Calu3 (cell line): ENCODE results near the gene LOXL1. TPM values are rescaled to one million over a fixed set of nuclear protein-coding genes. Genes with fewer than 3 reads are reported as not detected.

Source experiments
- BruUV-seq: library from RNA; stranded (reverse); fragments of 400-500 nt; replicated peaks from 2 replicates; lab custom pipeline; 2021; lab: Mats Ljungman, UMichigan
- CTCF ChIA-PET: fragments of 300-600 bp; sonication (Branson Sonifier 250); formaldehyde crosslinking; loops from one replicate; lab custom pipeline; 2022; ENCODE audit warnings: antibody characterized with exemption; lab: Charles Lee
- DNase-seq: peaks from one replicate; pipeline ENCODE4 v3.0.0; 2022
- H3K27ac Mint-ChIP-seq: one replicate; pipeline ENCODE4 v1.8.0; 2022; ENCODE audit warnings: mixed read lengths; ENCODE audit not compliant: unreplicated experiment
- H3K27me3 Mint-ChIP-seq: one replicate; pipeline ENCODE4 v1.8.0; 2022; ENCODE audit warnings: mixed read lengths; ENCODE audit not compliant: unreplicated experiment
- H3K36me3 Mint-ChIP-seq: one replicate; pipeline ENCODE4 v1.8.0; 2022; ENCODE audit warnings: mild to moderate bottlenecking, moderate library complexity, mixed read lengths; ENCODE audit not compliant: insufficient read depth, unreplicated experiment
- H3K4me1 Mint-ChIP-seq: one replicate; pipeline ENCODE4 v1.8.0; 2022; ENCODE audit warnings: mild to moderate bottlenecking, low read depth, mixed read lengths; ENCODE audit not compliant: unreplicated experiment
- H3K4me3 Mint-ChIP-seq: one replicate; pipeline ENCODE4 v1.8.0; 2022; ENCODE audit warnings: mild to moderate bottlenecking, low read depth, moderate library complexity, mixed read lengths; ENCODE audit not compliant: unreplicated experiment
- H3K9me3 Mint-ChIP-seq: one replicate; pipeline ENCODE4 v1.8.0; 2022; ENCODE audit warnings: low read depth, mixed read lengths; ENCODE audit not compliant: unreplicated experiment
- CTCF ChIP-seq: fragments of 200-600 bp; IDR thresholded peaks from one replicate; pipeline ENCODE4 v1.8.0; 2022; ENCODE audit warnings: antibody characterized with exemption; ENCODE audit not compliant: unreplicated experiment
- intact Hi-C: fragments of 100-400 bp; cut with micrococcal nuclease; formaldehyde crosslinking; loops from one replicate; pipeline ENCODE4 v1.10.0; 2022; ENCODE audit not compliant: unreplicated experiment
- total RNA-seq: library from RNA; stranded (reverse); gene quantifications from 2 replicates; pipeline ENCODE4 v1.2.3, GENCODE V29; 2022

The LOXL1 gene
- total RNA-seq, 1 experiment from 2014 or later, result 2.1 TPM

GRCh38 chr15:73955861-73956742 is 29.8 kb downstream of the LOXL1 start:
- no peak for TF ChIP-seq CTCF
- H3K4me1 Mint-ChIP-seq, result peaks cover 46% of the 10 kb centered on the region
- peaks cover 16% of the 10 kb centered on the region for H3K36me3 Mint-ChIP-seq
- H3K27ac Mint-ChIP-seq, result peak overlapping the region; percentile 84
- TSS peak; percentile 93 for BruUV-seq
- H3K4me3 Mint-ChIP-seq, result peak overlapping the region; percentile 37
- intact Hi-C loops, result no loop called here
- CTCF ChIA-PET, result interaction anchor here (0.5 to 1.4 kb wide), 5 partner anchors 9 to 584 kb away, joined by 4 to 10 read pairs (median 6); no protein-coding TSS in a partner anchor
- no peaks in the 10 kb centered on the region for H3K9me3 Mint-ChIP-seq
- no peak for DNase-seq
- no peaks in the 10 kb centered on the region for H3K27me3 Mint-ChIP-seq

- intact Hi-C loops, result no loop called here
- CTCF ChIA-PET, result interaction anchor here (0.5 to 1.4 kb wide), 6 partner anchors 9 to 1228 kb away, joined by 3 to 10 read pairs (median 6); no protein-coding TSS in a partner anchor
Measured at GRCh38 chr15:73956743-73957135, 30.5 kb downstream of the LOXL1 start.

GRCh38 chr15:73957276-73957675 is 31.0 kb downstream of the LOXL1 start:
- Mint-ChIP-seq H3K36me3 (peaks cover 16% of the 10 kb centered on the region), H3K4me3 (peak overlapping the region; percentile 37), H3K9me3 (no peaks in the 10 kb centered on the region), H3K27ac (peak overlapping the region; percentile 84), H3K27me3 (no peaks in the 10 kb centered on the region), H3K4me1 (peaks cover 41% of the 10 kb centered on the region)
- CTCF ChIA-PET, result interaction anchor here (0.6 to 1.4 kb wide), 3 partner anchors 8 to 1229 kb away, joined by 3 to 6 read pairs (median 3); no protein-coding TSS in a partner anchor
- DNase-seq, result peak; percentile 59
- TF ChIP-seq CTCF, result no peak
- intact Hi-C loops, result no loop called here
- TSS peak; percentile 80 for BruUV-seq

More at GRCh38 chr15:73956743-73957135, 30.5 kb downstream of the LOXL1 start:
- TF ChIP-seq CTCF, result no peak
- Mint-ChIP-seq H3K27me3 (no peaks in the 10 kb centered on the region), H3K4me3 (peak overlapping the region; percentile 37), H3K4me1 (peaks cover 41% of the 10 kb centered on the region), H3K9me3 (no peaks in the 10 kb centered on the region), H3K36me3 (peaks cover 16% of the 10 kb centered on the region), H3K27ac (peak overlapping the region; percentile 84)
- peak; percentile 93 for DNase-seq
- no TSS peak for BruUV-seq

GRCh38 chr15:73957785-73958184 is 31.5 kb downstream of the LOXL1 start:
- intact Hi-C loops, result no loop called here
- peak overlapping the region; percentile 84 for H3K27ac Mint-ChIP-seq
- no peak for TF ChIP-seq CTCF
- peaks cover 16% of the 10 kb centered on the region for H3K36me3 Mint-ChIP-seq
- BruUV-seq, result no TSS peak
- DNase-seq, result no peak
- H3K4me3 Mint-ChIP-seq, result no peak overlapping the region
- H3K4me1 Mint-ChIP-seq, result peaks cover 41% of the 10 kb centered on the region
- no peaks in the 10 kb centered on the region for H3K9me3 Mint-ChIP-seq
- CTCF ChIA-PET, result interaction anchor here (0.7 kb wide), 1 partner anchor 22 kb away, joined by 3 read pairs; no protein-coding TSS in a partner anchor
- H3K27me3 Mint-ChIP-seq, result no peaks in the 10 kb centered on the region
